GM21825 (cell line): ENCODE results near the gene FZD8.
A peak's percentile ranks its signal among the peaks of the same experiment; 100 is the strongest.
"Not testable (repeated sequence)": the region's sequence is repeated elsewhere in the genome, so short reads cannot be mapped to it uniquely, and the experiment has no call there.

Experiments used
- ATAC-seq: cut with Tn5 transposase; IDR thresholded peaks from one replicate; pipeline ENCODE4 v1.9.1; 2021; ENCODE audit warnings: mild to moderate bottlenecking, moderate library complexity; ENCODE audit not compliant: unreplicated experiment

The FZD8 gene, protein sequence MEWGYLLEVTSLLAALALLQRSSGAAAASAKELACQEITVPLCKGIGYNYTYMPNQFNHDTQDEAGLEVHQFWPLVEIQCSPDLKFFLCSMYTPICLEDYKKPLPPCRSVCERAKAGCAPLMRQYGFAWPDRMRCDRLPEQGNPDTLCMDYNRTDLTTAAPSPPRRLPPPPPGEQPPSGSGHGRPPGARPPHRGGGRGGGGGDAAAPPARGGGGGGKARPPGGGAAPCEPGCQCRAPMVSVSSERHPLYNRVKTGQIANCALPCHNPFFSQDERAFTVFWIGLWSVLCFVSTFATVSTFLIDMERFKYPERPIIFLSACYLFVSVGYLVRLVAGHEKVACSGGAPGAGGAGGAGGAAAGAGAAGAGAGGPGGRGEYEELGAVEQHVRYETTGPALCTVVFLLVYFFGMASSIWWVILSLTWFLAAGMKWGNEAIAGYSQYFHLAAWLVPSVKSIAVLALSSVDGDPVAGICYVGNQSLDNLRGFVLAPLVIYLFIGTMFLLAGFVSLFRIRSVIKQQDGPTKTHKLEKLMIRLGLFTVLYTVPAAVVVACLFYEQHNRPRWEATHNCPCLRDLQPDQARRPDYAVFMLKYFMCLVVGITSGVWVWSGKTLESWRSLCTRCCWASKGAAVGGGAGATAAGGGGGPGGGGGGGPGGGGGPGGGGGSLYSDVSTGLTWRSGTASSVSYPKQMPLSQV

DNA sequence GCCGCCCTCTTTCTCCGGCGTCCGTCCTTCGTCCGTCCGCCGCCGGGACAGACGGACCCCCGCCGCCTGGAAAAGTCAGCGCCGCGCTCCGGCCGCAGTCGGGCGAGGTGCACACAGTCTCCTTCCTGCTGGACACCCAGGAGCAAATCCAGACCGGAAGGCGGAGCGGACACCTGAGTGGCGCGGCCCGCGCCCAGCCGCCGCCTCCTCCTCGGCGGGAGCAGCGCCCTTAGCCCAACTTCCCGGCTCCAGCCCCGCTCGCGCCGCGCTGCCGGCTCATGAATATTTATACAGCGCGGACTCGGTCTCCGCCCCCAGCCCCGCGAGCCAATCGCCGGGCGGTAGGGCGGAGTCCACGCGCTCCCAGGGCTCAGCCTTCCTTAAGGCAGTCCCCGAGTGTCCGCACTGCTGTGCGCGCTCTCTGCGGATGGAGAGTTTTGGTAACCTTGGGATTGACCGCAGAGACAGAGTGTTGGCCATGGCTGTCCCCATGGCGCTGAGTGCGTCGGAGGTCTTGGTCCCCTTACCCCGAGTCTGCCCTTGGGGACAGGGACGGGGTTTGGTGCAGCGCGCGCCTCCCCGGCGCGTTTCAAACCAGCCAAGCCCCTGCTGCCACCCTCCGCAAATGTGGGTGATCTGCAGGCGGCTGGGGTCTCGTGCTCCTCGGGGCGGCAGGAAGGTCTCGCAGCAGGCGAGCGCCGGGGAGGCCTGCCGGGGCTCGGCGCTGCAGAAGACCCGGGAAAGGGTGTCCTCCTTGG lies at the start of gene FZD8:
Gene FZD8 (minus strand): TSS at position 262 of the 758 bp plus-strand sequence. CDS start 867 bp downstream, outside the sequence.
- peak; percentile 93 for ATAC-seq

DNA sequence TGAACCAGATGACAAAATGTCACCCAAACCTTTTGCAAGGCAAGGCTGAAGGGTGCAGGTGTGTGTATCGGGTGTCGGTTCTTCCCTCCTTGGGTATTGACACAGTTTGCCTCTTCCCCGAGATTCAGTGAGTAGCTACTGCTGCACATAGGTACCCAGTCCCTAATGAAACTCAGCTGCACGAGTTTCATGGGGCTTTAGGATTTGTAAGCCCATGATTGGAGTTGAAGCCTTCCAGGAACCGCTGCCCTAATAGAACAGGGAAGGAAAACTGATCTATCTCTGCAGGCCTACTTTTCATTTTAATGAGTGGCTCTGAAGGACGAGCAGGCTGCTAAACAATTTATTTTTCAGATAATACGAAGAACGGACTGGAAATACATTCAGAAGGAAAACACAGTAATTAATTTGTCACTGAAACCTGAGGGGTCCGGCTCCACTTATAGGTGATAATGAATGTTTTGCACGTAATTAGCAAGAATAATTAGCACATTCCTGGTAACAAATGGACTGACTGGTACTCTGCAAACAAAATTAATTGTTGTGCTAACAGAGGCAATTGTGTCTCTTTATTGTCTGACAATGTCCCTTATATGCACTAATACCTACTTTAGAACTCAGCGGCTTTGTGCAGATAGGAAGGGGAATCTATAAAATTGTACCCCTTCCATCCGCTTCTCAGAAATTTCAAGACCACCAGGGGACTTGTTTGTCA lies 49.6 kb upstream of the FZD8 start:
- no peak for ATAC-seq

DNA sequence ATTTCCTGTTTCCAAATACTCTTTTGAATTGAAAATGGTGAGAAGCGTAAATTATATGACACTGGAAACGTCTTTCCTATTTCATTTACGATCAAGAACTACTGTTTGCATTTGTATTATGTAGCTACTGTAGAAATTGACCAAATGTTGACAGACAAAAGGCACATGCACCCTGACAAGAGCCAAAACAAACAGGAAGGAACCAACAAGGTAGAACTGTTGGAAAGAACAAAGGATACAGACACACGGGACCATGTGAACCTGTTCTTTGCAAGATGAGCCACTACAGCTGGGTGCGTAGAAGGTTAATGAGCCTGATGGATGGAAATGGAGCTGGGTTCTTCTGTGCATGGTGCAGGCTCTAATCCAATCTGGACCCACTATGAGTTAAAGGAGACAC lies 48.4 kb upstream of the FZD8 start:
- no peak for ATAC-seq

DNA sequence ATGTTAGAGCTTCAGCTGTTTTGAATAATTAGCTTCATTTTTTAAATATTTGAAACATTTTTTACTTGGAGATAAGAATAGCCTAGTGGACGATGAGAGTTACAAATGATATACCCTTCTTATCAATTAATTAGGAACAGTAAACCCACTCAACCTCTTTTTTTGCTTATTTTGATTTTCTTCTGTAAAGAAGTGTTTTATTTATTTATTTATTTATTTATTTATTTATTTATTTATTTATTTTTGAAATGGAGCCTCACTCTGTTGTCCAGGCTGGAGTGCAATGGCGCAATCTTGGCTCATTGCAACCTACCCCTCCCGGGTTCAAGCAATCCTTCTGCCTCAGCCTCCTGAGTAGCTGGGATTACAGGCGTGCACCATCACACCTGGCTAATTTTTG lies 43.8 kb upstream of the FZD8 start:
- not testable (repeated sequence) for ATAC-seq

GRCh38 chr10:35685402-35685801 lies 43.3 kb upstream of the FZD8 start:
- no peak for ATAC-seq

- ATAC-seq, result no peak
These were observed 42.5 kb upstream of the FZD8 start for GRCh38 chr10:35684586-35684985.

DNA sequence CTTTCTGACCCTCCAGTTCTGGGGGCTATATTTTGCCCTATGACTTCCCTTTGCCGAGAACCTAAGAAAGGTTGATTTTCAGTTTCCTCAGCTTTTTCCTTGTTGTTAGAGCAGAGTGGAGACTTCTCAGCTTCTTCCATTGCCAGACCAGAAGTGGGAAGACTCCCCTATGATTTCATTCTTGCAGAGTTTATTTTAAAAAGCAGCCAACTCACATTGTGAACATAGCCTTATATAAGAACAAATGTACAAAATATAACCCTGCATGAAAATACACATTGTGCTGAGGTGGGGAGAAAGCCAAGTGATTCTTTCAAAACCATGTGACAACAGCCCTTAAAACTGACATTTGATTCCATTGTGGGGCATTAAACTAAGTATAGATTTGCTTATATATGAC lies 33.8 kb upstream of the FZD8 start:
- no peak for ATAC-seq

DNA sequence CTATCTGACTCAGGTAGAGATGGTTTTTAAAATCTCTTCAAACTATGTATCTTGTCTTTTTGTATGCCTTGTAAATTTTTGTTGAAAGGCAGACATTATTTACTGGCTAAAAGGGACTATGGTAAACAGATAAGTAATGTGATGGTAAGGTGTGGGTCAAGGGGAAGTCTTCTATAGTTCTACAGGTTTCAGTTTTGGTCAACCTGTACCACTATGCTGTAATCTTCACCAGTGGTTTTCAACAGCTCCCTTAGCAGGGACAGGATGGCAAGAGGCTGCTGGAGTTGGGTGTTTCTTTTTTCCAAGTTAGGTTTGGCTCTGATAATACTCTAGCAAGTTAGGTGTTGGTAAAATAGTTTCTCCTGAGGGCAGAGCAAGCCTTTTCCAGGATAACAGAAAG lies 32.7 kb upstream of the FZD8 start:
- ATAC-seq, result no peak

- no peak for ATAC-seq
These were observed 27.0 kb upstream of the FZD8 start for GRCh38 chr10:35668865-35669650.

DNA sequence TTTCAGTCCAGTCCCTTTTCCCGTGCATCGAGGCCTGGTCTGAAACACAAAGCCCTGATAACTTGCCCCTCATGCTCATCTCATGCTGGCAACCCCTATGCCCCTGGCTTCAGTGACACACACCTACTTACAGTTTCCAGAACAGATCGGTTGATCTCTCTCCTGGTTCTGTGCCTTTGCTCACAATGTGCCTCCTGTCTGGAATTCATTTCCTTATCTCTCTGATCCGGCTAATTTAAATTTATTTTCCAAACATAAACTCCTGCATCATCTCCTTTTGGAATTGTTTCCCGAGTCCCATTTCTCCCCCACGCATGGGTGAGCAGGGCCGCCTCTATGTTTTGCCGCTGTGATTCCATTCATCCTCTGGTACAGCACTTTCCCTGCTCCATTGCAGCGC lies 25.9 kb upstream of the FZD8 start:
- ATAC-seq, result no peak

GRCh38 chr10:35667270-35667889 lies 25.3 kb upstream of the FZD8 start:
- ATAC-seq, result no peak

DNA sequence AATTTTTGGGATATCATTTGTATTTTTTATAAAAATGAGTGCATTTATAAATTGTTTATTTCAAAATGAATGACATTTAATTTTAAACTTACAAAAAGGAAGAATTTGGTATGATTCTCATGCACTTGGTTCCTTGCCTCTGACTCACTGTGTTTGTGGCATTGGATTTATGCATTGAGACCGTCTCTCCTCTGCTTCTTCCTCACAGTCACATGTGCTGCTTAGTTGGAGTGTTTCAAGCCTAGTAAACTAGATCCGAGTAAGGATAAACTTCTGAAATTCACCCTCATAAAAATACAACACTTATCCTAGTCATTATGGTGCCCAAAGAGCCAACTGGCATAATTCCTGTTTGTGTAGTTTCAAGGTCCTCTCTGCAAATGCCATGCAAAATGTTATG lies 19.1 kb upstream of the FZD8 start:
- no peak for ATAC-seq

- no peak for ATAC-seq
These were observed 17.4 kb upstream of the FZD8 start for GRCh38 chr10:35659456-35659855.

DNA sequence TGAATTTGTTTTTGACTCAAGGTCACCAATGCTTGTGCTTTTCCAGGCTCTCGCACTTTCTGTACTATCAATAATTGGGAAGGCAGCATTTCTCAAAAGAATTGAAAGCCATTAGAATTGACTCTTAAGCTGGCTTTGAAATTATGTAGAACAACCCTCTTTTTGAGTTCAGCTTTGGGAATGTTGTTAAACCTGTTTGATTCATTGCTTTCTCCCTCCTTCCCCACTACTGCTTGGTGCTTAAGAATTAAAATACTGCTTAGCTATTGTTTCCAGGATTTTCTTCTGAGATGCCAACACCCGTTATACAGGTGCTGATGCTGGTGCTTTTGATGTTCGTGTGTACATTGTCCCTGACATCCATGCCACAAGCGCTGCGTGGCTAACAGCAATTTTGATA lies 15.5 kb upstream of the FZD8 start:
- no peak for ATAC-seq

- no peak for ATAC-seq
These were observed 10.7 kb upstream of the FZD8 start for GRCh38 chr10:35652824-35653223.

GRCh38 chr10:35650894-35651293 lies 8.8 kb upstream of the FZD8 start:
- no peak for ATAC-seq

GRCh38 chr10:35644050-35644950 lies 2.2 kb upstream of the FZD8 start:
- no peak for ATAC-seq

- ATAC-seq, result no peak
These were observed 1.3 kb upstream of the FZD8 start for GRCh38 chr10:35643151-35644049.
